ENCODE results near the gene RPAP2. TPM values are rescaled to one million over a fixed set of nuclear protein-coding genes. Genes with fewer than 3 reads are reported as not detected.
A peak's percentile ranks its signal among the peaks of the same experiment; 100 is the strongest.

RPAP2 gene
- total RNA-seq (2021) (19.8 to 23.0 TPM (median 21.5 TPM) in 3 replicates), Bru-seq, nascent RNA (percentile 80 among the genes with signal in this experiment)
- long read RNA-seq, experiment 1, full-length matches to known transcripts, result 33 of 55 reads
- long read RNA-seq, experiment 1, partial matches to known transcripts, result 5 of 55 reads
- long read RNA-seq, experiment 1, other reads (novel, unspliced or antisense), result 17 of 55 reads
- long read RNA-seq, experiment 2, full-length matches to known transcripts, result 6 of 18 reads
- long read RNA-seq, experiment 2, partial matches to known transcripts, result 6 of 18 reads
- long read RNA-seq, experiment 2, other reads (novel, unspliced or antisense), result 6 of 18 reads
- long read RNA-seq, experiment 3, full-length matches to known transcripts, result 12 of 26 reads
- long read RNA-seq, experiment 3, partial matches to known transcripts, result 4 of 26 reads
- long read RNA-seq, experiment 3, other reads (novel, unspliced or antisense), result 10 of 26 reads

GRCh38 chr1:92298573-92299476 is at the start of gene RPAP2, which contains the start of gene GLMN:
Gene RPAP2 (plus strand): TSS chr1:92299059. CDS start chr1:92299074, 15 bp downstream.
Gene GLMN (minus strand): TSS chr1:92298987. CDS start chr1:92297999, 988 bp downstream.
- ChIA-PET POLR2A (interaction anchor here (0.8 to 1.1 kb wide), 3 partner anchors 9 to 218 kb away, joined by 3 to 4 read pairs (median 3); partner anchors contain the start of gene BTBD8), CTCF (interaction anchor here (0.5 to 1.7 kb wide), 4 partner anchors 7 to 292 kb away, joined by 3 to 5 read pairs (median 4); partner anchors contain the start of gene GFI1)
- DNase-seq (ENCODE audit: low spot score) (peak; percentile 77), ATAC-seq (peak; percentile 98)
- Mint-ChIP-seq H3K27me3 (ENCODE audit: low read depth) (no peaks in the 10 kb centered on the region), H3K27ac (peak within 1 kb of the TSS; percentile 98), H3K4me1 (peaks cover 13% of the 10 kb centered on the region), H3K36me3 (peaks cover 36% of the 10 kb centered on the region), H3K4me3 (peak within 1 kb of the TSS; percentile 95), H3K9me3 (no peaks in the 10 kb centered on the region; the same call in 1 of the 2 replicates)
- TF ChIP-seq, protein P1, sequence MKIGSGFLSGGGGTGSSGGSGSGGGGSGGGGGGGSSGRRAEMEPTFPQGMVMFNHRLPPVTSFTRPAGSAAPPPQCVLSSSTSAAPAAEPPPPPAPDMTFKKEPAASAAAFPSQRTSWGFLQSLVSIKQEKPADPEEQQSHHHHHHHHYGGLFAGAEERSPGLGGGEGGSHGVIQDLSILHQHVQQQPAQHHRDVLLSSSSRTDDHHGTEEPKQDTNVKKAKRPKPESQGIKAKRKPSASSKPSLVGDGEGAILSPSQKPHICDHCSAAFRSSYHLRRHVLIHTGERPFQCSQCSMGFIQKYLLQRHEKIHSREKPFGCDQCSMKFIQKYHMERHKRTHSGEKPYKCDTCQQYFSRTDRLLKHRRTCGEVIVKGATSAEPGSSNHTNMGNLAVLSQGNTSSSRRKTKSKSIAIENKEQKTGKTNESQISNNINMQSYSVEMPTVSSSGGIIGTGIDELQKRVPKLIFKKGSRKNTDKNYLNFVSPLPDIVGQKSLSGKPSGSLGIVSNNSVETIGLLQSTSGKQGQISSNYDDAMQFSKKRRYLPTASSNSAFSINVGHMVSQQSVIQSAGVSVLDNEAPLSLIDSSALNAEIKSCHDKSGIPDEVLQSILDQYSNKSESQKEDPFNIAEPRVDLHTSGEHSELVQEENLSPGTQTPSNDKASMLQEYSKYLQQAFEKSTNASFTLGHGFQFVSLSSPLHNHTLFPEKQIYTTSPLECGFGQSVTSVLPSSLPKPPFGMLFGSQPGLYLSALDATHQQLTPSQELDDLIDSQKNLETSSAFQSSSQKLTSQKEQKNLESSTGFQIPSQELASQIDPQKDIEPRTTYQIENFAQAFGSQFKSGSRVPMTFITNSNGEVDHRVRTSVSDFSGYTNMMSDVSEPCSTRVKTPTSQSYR (CRISPR knock-in tag; IDR thresholded peaks at IDR 0.05), result 0 out of 2 replicates have a peak, but pooled peaks have one; percentile 49
- TF ChIP-seq PRDM15 (CRISPR knock-in tag; IDR thresholded peaks at IDR 0.05) (no peak), ZNF423 (CRISPR knock-in tag; IDR thresholded peaks at IDR 0.05) (no peak), CDX4 (CRISPR knock-in tag; IDR thresholded peaks at IDR 0.05; ENCODE audit: borderline replicate concordance) (no peak), GTF2I (CRISPR knock-in tag; conservative IDR thresholded peaks at IDR 0.05) (no peak), NFE2L1 (CRISPR knock-in tag; IDR thresholded peaks at IDR 0.05) (peak; percentile 64; the same call in 1 of the 2 replicates), E2F5 (CRISPR knock-in tag; IDR thresholded peaks at IDR 0.05) (0 out of 2 replicates have a peak, but pooled peaks have one; percentile 72), MXD4 (CRISPR knock-in tag; IDR thresholded peaks at IDR 0.05; ENCODE audit: borderline replicate concordance) (no peak), ZNF138 (CRISPR knock-in tag; conservative IDR thresholded peaks at IDR 0.05) (no peak), MYBL2 (CRISPR knock-in tag; IDR thresholded peaks at IDR 0.05) (no peak), ZNF232 (CRISPR knock-in tag; IDR thresholded peaks at IDR 0.05) (peak; percentile 31; the same call in 1 of the 2 replicates), PRRX2 (CRISPR knock-in tag; IDR thresholded peaks at IDR 0.05) (no peak), RELA (CRISPR knock-in tag; IDR thresholded peaks at IDR 0.05; ENCODE audit: borderline replicate concordance) (peak; percentile 65; the same call in 1 of the 2 replicates), EMX1 (CRISPR knock-in tag; IDR thresholded peaks at IDR 0.05) (0 out of 2 replicates have a peak, but pooled peaks have one; percentile 54), SMAD3 (CRISPR knock-in tag; IDR thresholded peaks at IDR 0.05; ENCODE audit: borderline replicate concordance) (peak; percentile 83; the same call in 1 of the 2 replicates), CREM (CRISPR knock-in tag; IDR thresholded peaks at IDR 0.05) (peak; percentile 63; the same call in 1 of the 2 replicates), ETV6 (CRISPR knock-in tag; IDR thresholded peaks at IDR 0.05) (0 out of 2 replicates have a peak, but pooled peaks have one; percentile 38)
- TF ChIP-seq, protein P2, sequence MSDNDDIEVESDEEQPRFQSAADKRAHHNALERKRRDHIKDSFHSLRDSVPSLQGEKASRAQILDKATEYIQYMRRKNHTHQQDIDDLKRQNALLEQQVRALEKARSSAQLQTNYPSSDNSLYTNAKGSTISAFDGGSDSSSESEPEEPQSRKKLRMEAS (CRISPR knock-in tag; IDR thresholded peaks at IDR 0.05), result peak; percentile 62; the same call in 1 of the 2 replicates
- TF ChIP-seq, protein P3, sequence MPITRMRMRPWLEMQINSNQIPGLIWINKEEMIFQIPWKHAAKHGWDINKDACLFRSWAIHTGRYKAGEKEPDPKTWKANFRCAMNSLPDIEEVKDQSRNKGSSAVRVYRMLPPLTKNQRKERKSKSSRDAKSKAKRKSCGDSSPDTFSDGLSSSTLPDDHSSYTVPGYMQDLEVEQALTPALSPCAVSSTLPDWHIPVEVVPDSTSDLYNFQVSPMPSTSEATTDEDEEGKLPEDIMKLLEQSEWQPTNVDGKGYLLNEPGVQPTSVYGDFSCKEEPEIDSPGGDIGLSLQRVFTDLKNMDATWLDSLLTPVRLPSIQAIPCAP (CRISPR knock-in tag; IDR thresholded peaks at IDR 0.05), result 0 out of 2 replicates have a peak, but pooled peaks have one; percentile 39
- TF ChIP-seq, protein P4, sequence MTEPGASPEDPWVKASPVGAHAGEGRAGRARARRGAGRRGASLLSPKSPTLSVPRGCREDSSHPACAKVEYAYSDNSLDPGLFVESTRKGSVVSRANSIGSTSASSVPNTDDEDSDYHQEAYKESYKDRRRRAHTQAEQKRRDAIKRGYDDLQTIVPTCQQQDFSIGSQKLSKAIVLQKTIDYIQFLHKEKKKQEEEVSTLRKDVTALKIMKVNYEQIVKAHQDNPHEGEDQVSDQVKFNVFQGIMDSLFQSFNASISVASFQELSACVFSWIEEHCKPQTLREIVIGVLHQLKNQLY (CRISPR knock-in tag; IDR thresholded peaks at IDR 0.05), result peak; percentile 70; the same call in 1 of the 2 replicates
- TF ChIP-seq, protein P5, sequence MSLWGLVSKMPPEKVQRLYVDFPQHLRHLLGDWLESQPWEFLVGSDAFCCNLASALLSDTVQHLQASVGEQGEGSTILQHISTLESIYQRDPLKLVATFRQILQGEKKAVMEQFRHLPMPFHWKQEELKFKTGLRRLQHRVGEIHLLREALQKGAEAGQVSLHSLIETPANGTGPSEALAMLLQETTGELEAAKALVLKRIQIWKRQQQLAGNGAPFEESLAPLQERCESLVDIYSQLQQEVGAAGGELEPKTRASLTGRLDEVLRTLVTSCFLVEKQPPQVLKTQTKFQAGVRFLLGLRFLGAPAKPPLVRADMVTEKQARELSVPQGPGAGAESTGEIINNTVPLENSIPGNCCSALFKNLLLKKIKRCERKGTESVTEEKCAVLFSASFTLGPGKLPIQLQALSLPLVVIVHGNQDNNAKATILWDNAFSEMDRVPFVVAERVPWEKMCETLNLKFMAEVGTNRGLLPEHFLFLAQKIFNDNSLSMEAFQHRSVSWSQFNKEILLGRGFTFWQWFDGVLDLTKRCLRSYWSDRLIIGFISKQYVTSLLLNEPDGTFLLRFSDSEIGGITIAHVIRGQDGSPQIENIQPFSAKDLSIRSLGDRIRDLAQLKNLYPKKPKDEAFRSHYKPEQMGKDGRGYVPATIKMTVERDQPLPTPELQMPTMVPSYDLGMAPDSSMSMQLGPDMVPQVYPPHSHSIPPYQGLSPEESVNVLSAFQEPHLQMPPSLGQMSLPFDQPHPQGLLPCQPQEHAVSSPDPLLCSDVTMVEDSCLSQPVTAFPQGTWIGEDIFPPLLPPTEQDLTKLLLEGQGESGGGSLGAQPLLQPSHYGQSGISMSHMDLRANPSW (CRISPR knock-in tag; conservative IDR thresholded peaks at IDR 0.05; ENCODE audit: low read depth), result no peak

Measured in WTC11 (cell line).